ENCODE results near the gene GRAP.

DNA sequence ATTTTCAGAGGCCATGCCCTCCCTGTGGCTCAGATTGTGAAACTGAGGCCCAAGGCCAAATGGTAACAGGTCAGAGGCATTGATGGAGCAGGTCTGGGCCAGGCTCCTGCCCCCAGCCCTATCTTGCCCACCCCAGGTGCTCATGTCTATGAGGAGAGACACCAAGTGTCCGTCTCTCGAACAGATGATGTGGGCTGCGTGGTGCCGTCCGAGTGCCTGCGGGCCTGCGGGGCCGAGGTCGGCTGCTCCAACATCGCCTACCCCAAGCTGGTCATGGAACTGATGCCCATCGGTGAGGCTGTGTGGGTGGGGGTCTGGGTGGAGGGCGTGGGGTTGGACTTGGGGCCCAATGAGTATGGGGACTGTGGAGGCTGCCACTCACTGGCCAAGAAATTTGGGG is 33.5 kb downstream of the GRAP start:
- TF ChIP-seq, protein P1, sequence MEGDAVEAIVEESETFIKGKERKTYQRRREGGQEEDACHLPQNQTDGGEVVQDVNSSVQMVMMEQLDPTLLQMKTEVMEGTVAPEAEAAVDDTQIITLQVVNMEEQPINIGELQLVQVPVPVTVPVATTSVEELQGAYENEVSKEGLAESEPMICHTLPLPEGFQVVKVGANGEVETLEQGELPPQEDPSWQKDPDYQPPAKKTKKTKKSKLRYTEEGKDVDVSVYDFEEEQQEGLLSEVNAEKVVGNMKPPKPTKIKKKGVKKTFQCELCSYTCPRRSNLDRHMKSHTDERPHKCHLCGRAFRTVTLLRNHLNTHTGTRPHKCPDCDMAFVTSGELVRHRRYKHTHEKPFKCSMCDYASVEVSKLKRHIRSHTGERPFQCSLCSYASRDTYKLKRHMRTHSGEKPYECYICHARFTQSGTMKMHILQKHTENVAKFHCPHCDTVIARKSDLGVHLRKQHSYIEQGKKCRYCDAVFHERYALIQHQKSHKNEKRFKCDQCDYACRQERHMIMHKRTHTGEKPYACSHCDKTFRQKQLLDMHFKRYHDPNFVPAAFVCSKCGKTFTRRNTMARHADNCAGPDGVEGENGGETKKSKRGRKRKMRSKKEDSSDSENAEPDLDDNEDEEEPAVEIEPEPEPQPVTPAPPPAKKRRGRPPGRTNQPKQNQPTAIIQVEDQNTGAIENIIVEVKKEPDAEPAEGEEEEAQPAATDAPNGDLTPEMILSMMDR (IDR thresholded peaks at IDR 0.05): no peak
- TF ChIP-seq POLR2AphosphoS5 (IDR thresholded peaks at IDR 0.05): no peak
- no peak for TF ChIP-seq POLR2A (IDR thresholded peaks at IDR 0.05)

All from prostate gland (tissue), 2 donors.